HG03135 (cell line): ENCODE results near the gene PSMC3IP.
A peak's percentile ranks its signal among the peaks of the same experiment; 100 is the strongest.
"Not testable (repeated sequence)": the region's sequence is repeated elsewhere in the genome, so short reads cannot be mapped to it uniquely, and the experiment has no call there.

ENCODE experiments used
- ATAC-seq: cut with Tn5 transposase; IDR thresholded peaks from one replicate; pipeline ENCODE4 v1.9.1; 2021; ENCODE audit warnings: mild to moderate bottlenecking, moderate library complexity; ENCODE audit not compliant: unreplicated experiment

PSMC3IP gene

DNA sequence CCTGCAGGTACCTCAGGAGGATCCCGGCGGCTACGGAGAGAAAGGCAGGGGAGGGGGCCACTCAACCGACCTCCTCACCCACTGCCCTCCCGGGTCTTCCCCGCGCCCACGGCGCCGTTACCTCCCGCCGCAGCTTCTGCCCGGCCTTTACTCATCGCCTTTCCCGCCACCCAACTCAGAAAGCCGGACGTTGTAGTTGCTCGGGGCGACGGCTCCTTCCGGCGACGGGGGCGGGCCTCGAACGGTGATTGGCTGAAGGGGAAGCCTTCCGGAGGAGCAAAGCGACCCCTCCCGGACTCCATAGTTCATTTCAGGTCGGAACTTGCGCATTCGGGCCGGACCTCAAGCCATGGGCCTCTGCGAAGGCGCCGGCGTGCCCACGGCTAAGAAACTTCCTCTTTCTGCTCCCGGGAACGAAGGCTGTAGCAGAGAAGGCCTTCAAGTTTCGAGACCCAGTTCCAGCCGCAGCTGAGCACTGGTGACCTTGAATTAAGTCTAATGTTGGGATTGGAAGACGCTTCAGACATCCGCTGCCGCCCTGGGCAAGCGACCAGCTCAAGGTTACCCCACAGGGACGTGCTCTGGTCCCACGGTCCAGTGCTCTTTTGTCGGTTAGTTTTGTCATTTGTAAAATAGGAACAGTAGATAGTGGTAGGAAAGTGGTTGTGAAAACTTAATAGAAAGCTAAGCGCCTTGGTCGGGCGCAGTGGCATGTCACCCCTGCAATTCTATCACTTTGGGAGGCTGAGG lies at the start of gene PSMC3IP:
Gene PSMC3IP, minus strand, starts transcription at position 198 of the 750 bp plus-strand sequence. Its CDS starts 43 bp downstream, at position 155.
- ATAC-seq: peak; percentile 65

DNA sequence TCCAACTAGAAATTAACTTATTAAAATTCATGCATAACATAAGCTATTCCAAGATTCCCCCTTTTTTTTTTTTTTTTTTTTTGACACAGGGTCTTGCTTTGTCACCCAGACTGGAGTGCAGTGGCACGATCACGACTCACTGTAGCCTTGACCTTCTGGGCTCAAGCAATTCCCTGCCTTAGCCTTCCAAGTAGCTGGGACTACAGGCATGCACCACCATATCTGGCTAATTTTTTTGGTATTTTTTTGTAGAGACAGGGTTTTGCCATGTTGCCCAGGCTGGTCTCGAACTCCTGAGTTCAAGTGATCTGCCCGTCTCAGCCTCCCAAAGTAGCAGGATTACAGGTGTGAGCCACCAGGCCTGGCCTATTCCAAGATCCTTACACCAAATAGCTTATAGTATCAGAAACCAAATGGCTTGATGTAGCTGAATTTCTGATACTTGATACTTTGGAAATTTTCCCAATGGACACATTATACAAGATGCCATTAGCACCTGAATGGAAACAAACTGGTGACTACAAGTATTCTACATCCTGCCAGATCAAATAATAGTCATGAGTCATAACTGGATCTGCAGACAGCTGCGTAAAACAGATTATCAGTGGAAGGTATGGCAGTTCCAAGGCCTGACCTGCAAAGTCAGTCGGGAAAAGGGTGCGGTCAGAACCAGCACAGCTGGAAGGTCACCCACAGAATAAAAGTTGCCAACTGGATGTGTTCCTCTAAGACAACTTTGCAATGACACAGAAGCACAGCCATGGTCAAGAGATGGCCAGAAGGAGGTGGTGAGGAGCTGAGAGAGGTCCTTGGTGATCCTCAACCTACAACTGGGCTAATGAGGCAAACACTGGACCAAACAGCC lies 46.4 kb upstream of the PSMC3IP start:
- no peak for ATAC-seq

DNA sequence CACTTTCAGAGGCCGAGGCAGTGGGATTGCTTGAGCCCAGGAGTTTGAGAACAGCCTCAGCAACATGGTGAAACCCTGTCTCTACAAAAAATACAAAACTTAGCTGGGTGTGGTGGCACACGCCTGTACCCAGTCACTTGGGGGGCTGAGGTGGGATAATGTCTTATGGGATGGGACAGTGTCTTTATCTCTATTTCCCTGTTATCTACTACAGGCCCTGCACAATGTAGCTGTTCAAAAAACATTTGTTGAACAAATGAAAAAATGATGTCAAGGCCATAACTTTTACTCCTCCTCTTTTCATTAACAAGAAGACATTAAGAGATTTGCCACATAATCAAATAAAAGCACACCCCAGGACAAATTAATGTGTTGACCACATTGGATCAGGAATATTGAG lies 45.7 kb upstream of the PSMC3IP start:
- ATAC-seq: no peak

- ATAC-seq: not testable (repeated sequence)
Observed at GRCh38 chr17:42621987-42622386, 44.5 kb upstream of the PSMC3IP start.

GRCh38 chr17:42618442-42619150 lies 41.1 kb upstream of the PSMC3IP start:
- peak; percentile 65 for ATAC-seq

DNA sequence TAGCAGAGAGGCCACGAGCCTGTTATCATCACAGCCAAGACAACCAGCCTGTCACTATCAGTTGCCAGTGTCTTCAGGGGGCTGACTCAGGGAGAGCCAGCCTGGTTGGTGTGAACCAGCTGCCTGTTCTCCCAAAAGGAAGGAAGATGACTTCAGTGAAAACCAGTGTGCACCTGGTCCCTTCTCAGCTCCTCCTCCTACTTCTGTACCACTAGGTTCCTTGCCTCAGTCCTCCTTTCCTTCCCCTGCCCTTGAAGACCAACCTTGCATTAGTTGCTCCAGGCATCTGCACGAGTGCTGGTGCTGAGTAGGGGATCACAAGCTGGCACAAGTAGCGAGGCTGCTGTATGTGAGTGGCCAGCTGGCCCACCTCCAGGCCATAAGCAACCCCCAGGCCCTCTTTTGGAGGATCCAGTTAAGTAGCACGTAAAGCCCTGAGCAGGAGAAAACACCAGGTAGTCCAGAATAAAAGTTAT lies 40.5 kb upstream of the PSMC3IP start:
- peak; percentile 11 for ATAC-seq

GRCh38 chr17:42613699-42614295 lies 36.3 kb upstream of the PSMC3IP start:
- ATAC-seq: no peak

GRCh38 chr17:42612013-42612412 lies 34.5 kb upstream of the PSMC3IP start:
- ATAC-seq: no peak

GRCh38 chr17:42609814-42610801 lies 32.6 kb upstream of the PSMC3IP start:
- ATAC-seq: not testable (repeated sequence)

GRCh38 chr17:42609182-42609813 lies 31.8 kb upstream of the PSMC3IP start, which contains the start of the genes RETREG3 and TUBG1:
Gene RETREG3, minus strand, starts transcription at chr17:42609374. Its CDS starts 50 bp downstream, at chr17:42609324.
Gene TUBG1, plus strand, starts transcription at chr17:42609683. Its CDS starts 55 bp downstream, at chr17:42609738.
- ATAC-seq: peak; percentile 87

GRCh38 chr17:42608305-42609181 lies 31.0 kb upstream of the PSMC3IP start:
- peak; percentile 45 for ATAC-seq

DNA sequence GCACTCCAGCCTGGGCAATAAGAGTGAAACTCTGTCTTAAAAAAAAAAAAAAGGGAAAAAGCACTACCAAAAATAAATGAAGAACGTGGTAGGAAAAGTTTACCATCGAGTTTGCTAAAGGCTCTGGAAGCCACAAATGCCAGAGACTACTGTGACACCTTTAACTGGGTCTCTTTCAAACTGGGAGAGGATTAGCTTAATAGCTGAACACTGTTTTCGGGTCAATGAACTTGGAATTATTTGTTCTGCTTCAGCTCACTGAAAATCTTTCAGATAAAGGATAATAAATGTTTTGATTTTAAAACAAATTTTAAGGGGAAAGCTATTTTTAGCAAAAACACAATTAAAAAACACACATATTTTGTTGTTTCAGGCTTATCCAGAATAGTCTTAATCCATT lies 30.2 kb upstream of the PSMC3IP start:
- ATAC-seq: no peak

- ATAC-seq: no peak
Observed at GRCh38 chr17:42603318-42603717, 25.8 kb upstream of the PSMC3IP start.

- ATAC-seq: no peak
Observed at GRCh38 chr17:42598905-42599304, 21.4 kb upstream of the PSMC3IP start.

DNA sequence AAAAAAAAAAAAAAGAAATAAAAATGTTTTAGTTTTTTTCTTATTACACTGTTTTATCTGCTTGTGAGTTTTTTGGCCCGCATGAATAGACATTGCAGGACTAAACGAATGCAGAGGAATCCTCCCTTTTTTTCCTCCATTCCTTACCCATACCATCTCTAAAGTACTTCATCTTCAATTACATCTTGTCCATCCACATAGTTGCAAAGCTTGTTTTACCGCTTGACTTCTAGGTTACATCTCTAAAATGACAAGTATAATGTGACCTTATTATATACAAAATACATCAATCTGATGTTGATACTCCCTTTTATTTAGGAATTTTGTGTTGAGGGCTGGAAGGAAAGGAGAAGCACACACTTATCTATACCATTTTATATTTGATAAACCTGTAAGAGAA lies 18.9 kb upstream of the PSMC3IP start:
- ATAC-seq: no peak

DNA sequence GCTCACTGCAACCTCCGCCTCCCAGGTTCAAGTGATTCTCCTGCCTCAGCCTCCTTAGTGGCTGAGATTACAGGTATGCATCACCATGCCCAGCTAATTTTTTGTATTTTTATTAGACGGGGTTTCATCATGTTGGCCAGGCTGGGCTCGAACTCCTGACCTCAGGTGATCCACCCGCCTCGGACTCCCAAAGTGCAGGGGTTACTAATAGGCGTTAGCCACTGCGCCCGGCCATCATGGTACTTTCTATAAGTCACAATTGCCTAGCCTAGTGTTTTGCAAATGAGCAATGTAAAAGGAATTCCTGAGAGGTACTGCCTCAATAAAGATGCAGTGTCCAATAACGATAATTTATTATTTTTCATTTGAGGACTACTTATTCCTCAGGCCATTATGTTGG lies 13.9 kb upstream of the PSMC3IP start:
- no peak for ATAC-seq

DNA sequence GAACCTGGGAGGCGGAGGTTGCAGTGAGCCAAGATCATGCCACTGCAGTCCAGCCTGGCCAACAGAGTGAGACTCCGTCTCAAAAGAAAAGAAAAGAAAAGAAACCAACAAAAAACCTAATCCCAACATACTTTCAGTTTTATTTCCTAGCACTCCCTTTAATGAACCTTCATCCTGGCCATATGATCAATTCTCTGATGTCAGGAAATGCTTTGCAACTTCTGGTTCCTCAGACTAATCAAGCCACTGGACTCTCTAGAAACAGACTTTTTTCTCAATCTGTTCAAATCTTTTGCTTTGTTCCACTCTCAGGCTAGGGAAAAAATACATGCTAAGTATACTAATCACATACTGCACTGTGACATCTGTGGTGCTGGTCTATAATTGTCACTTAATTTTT lies 13.4 kb upstream of the PSMC3IP start:
- no peak for ATAC-seq
